ENCODE data around the gene HSDL2.

HSDL2 gene

GRCh38 chr9:112487799-112488340 lies 108.0 kb downstream of the HSDL2 start:
- DNase-seq (ENCODE audit: low spot score) = no peak
- no CpG with 5 or more reads among the region's 11 CpGs for WGBS, 2 donors (ENCODE audit: extremely low coverage in 2 of 2, insufficient read length in 2 of 2, insufficient replicate concordance in 1 of 2)
- H3K27ac ChIP-seq (replicated peaks; ENCODE audit: low read length) = no peak overlapping the region

GRCh38 chr9:112489039-112489546 lies 109.2 kb downstream of the HSDL2 start:
- no peak overlapping the region for H2BK12ac ChIP-seq (ENCODE audit: low read length)
- H3K27me3 ChIP-seq (ENCODE audit: control insufficient read depth in 3 of 3, insufficient read depth in 3 of 3, low read depth in 1 of 3, low read length in 3 of 3) = no peaks in the 10 kb centered on the region
- no peak overlapping the region for H3K4me2 ChIP-seq (ENCODE audit: insufficient read depth, low read length, poor library complexity, severe bottlenecking)
- no peak overlapping the region for H2AFZ ChIP-seq (ENCODE audit: low read length)
- H3K4me1 ChIP-seq (ENCODE audit: control insufficient read depth in 2 of 2, insufficient read depth in 1 of 2, low read depth in 1 of 2, low read length in 2 of 2) = peaks cover 6 to 12% of the 10 kb centered on the region in 2 donors
- peaks cover 0 to 47% of the 10 kb centered on the region in 2 donors for H3K36me3 ChIP-seq (replicated peaks in 1 of 2; ENCODE audit: control insufficient read depth in 2 of 2, insufficient read depth in 2 of 2, low read length in 2 of 2)
- no peak overlapping the region for H3K14ac ChIP-seq (ENCODE audit: low read length)
- no peak overlapping the region for H2BK15ac ChIP-seq (ENCODE audit: low read length)
- peaks cover 2 to 16% of the 10 kb centered on the region in 2 donors for H3K9me3 ChIP-seq (replicated peaks in 1 of 2; ENCODE audit: control insufficient read depth in 2 of 2, insufficient read depth in 1 of 2, low read depth in 1 of 2, low read length in 2 of 2)
- H3K9ac ChIP-seq (ENCODE audit: low read depth, low read length, poor library complexity) = no peak overlapping the region
- no peak overlapping the region for H2AK5ac ChIP-seq (ENCODE audit: low read depth, low read length)
- H4K8ac ChIP-seq (ENCODE audit: low read depth, low read length) = no peak overlapping the region
- DNase-seq (ENCODE audit: low spot score) = no peak
- H3K18ac ChIP-seq (ENCODE audit: low read length) = no peak overlapping the region
- no peak overlapping the region for H3K27ac ChIP-seq (replicated peaks; ENCODE audit: low read length)
- H3K4me3 ChIP-seq (ENCODE audit: low read length in 2 of 2) = peak overlapping the region in 1 of 2 donors; percentile 88
- no peak overlapping the region for H4K91ac ChIP-seq (ENCODE audit: low read depth, low read length, poor library complexity)
- no peak overlapping the region for H3K4ac ChIP-seq (ENCODE audit: low read length)
- no peak overlapping the region for H2BK5ac ChIP-seq (ENCODE audit: low read length)
- H3K79me1 ChIP-seq (ENCODE audit: low read depth, low read length) = no peaks in the 10 kb centered on the region
- no peak overlapping the region for H3K23ac ChIP-seq (ENCODE audit: low read depth, low read length, poor library complexity)
- no CpG with 5 or more reads among the region's 5 CpGs for WGBS, 2 donors (ENCODE audit: extremely low coverage in 2 of 2, insufficient read length in 2 of 2, insufficient replicate concordance in 1 of 2)
- H2BK120ac ChIP-seq (ENCODE audit: low read depth, low read length) = no peak overlapping the region

More at GRCh38 chr9:112487799-112488340, 108.0 kb downstream of the HSDL2 start:
- H2BK120ac ChIP-seq (ENCODE audit: low read depth, low read length) = no peak overlapping the region
- H2BK15ac ChIP-seq (ENCODE audit: low read length) = no peak overlapping the region
- no peak overlapping the region for H3K23ac ChIP-seq (ENCODE audit: low read depth, low read length, poor library complexity)
- H3K14ac ChIP-seq (ENCODE audit: low read length) = no peak overlapping the region
- H2BK12ac ChIP-seq (ENCODE audit: low read length) = no peak overlapping the region
- H3K4me1 ChIP-seq (ENCODE audit: control insufficient read depth in 2 of 2, insufficient read depth in 1 of 2, low read depth in 1 of 2, low read length in 2 of 2) = peaks cover 6 to 12% of the 10 kb centered on the region in 2 donors
- H2BK5ac ChIP-seq (ENCODE audit: low read length) = no peak overlapping the region
- H4K8ac ChIP-seq (ENCODE audit: low read depth, low read length) = no peak overlapping the region
- H3K27me3 ChIP-seq (ENCODE audit: control insufficient read depth in 3 of 3, insufficient read depth in 3 of 3, low read depth in 1 of 3, low read length in 3 of 3) = no peaks in the 10 kb centered on the region
- H3K9me3 ChIP-seq (replicated peaks in 1 of 2; ENCODE audit: control insufficient read depth in 2 of 2, insufficient read depth in 1 of 2, low read depth in 1 of 2, low read length in 2 of 2) = peaks cover 0 to 3% of the 10 kb centered on the region in 2 donors
- H2AK5ac ChIP-seq (ENCODE audit: low read depth, low read length) = no peak overlapping the region
- H3K36me3 ChIP-seq (replicated peaks in 1 of 2; ENCODE audit: control insufficient read depth in 2 of 2, insufficient read depth in 2 of 2, low read length in 2 of 2) = peaks cover 0 to 46% of the 10 kb centered on the region in 2 donors
- H3K9ac ChIP-seq (ENCODE audit: low read depth, low read length, poor library complexity) = no peak overlapping the region
- H3K4me2 ChIP-seq (ENCODE audit: insufficient read depth, low read length, poor library complexity, severe bottlenecking) = peak overlapping the region; percentile 46
- H3K79me1 ChIP-seq (ENCODE audit: low read depth, low read length) = no peaks in the 10 kb centered on the region
- no peak overlapping the region for H4K91ac ChIP-seq (ENCODE audit: low read depth, low read length, poor library complexity)
- H3K18ac ChIP-seq (ENCODE audit: low read length) = no peak overlapping the region
- peak overlapping the region; percentile 83 for H2AFZ ChIP-seq (ENCODE audit: low read length)
- H3K4me3 ChIP-seq (ENCODE audit: low read length in 2 of 2) = peak overlapping the region; percentile 86 to 88
- no peak overlapping the region for H3K4ac ChIP-seq (ENCODE audit: low read length)

GRCh38 chr9:112489876-112490666 lies 110.2 kb downstream of the HSDL2 start:
- Histone ChIP-seq H2AK5ac (ENCODE audit: low read depth, low read length) (no peak overlapping the region), H2BK5ac (ENCODE audit: low read length) (no peak overlapping the region), H3K4ac (ENCODE audit: low read length) (no peak overlapping the region), H3K23ac (ENCODE audit: low read depth, low read length, poor library complexity) (no peak overlapping the region), H4K91ac (ENCODE audit: low read depth, low read length, poor library complexity) (no peak overlapping the region), H3K14ac (ENCODE audit: low read length) (no peak overlapping the region), H3K79me1 (ENCODE audit: low read depth, low read length) (no peaks in the 10 kb centered on the region), H3K27me3 (ENCODE audit: control insufficient read depth in 3 of 3, insufficient read depth in 3 of 3, low read depth in 1 of 3, low read length in 3 of 3) (no peaks in the 10 kb centered on the region), H2BK120ac (ENCODE audit: low read depth, low read length) (no peak overlapping the region), H3K9me3 (replicated peaks in 1 of 2; ENCODE audit: control insufficient read depth in 2 of 2, insufficient read depth in 1 of 2, low read depth in 1 of 2, low read length in 2 of 2) (peaks cover 7 to 25% of the 10 kb centered on the region in 2 donors), H3K4me2 (ENCODE audit: insufficient read depth, low read length, poor library complexity, severe bottlenecking) (no peak overlapping the region), H3K4me3 (ENCODE audit: low read length in 2 of 2) (peak overlapping the region in 1 of 2 donors; percentile 88), H4K8ac (ENCODE audit: low read depth, low read length) (no peak overlapping the region), H2BK15ac (ENCODE audit: low read length) (no peak overlapping the region), H2BK12ac (ENCODE audit: low read length) (no peak overlapping the region), H3K36me3 (replicated peaks in 1 of 2; ENCODE audit: control insufficient read depth in 2 of 2, insufficient read depth in 2 of 2, low read length in 2 of 2) (peaks cover 3 to 48% of the 10 kb centered on the region in 2 donors), H3K27ac (replicated peaks; ENCODE audit: low read length) (no peak overlapping the region), H3K18ac (ENCODE audit: low read length) (no peak overlapping the region), H3K9ac (ENCODE audit: low read depth, low read length, poor library complexity) (no peak overlapping the region), H3K4me1 (ENCODE audit: control insufficient read depth in 2 of 2, insufficient read depth in 1 of 2, low read depth in 1 of 2, low read length in 2 of 2) (peaks cover 6 to 12% of the 10 kb centered on the region in 2 donors), H2AFZ (ENCODE audit: low read length) (no peak overlapping the region)
- no CpG with 5 or more reads among the region's 4 CpGs for WGBS, 2 donors (ENCODE audit: extremely low coverage in 2 of 2, insufficient read length in 2 of 2, insufficient replicate concordance in 1 of 2)
- no peak for DNase-seq (ENCODE audit: low spot score)
